Measurements from ENCODE around the gene VIL1.

Gene VIL1

DNA sequence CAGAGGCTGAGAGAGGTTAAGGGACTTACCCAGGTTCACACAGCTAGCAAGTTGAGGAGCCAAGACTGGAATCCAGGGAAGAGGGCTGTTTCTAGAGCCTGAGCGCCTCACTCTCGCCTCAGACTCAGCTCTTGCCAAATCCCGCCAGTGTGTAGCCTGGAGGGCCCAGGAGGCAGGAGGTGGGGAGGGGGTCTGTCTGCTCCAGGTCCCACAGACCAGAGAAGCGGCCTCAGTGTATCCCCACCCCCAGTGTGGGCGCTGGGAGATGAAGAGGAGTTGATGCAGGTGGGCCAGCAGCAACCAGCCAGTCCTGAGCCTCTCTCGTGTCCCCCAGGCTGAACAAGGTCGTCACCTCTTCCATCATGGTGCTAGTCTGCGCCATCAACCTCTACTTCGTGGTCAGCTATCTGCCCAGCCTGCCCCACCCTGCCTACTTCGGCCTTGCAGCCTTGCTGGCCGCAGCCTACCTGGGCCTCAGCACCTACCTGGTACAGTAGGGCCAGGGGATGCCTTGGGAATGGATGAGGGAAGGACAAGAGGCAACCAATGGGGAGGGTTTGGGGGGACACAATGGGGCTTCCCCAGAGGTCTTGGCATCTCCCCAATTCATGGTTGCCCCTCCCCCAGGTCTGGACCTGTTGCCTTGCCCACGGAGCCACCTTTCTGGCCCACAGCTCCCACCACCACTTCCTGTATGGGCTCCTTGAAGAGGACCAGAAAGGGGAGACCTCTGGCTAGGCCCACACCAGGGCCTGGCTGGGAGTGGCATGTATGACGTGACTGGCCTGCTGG is 24.4 kb upstream of the VIL1 start:
- no peak for DNase-seq

DNA sequence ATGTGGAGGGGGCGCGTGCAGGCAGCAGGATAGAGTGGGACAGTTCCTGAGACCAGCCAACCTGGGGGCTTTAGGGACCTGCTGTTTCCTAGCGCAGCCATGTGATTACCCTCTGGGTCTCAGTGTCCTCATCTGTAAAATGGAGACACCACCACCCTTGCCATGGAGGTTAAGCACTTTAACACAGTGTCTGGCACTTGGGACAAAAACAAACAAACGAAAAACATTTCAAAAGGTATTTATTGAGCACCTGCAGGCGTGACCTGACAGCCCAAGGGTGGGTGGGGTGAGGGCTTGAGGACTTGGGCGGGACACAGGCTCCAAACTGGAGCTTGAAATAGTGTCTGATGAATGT is 23.9 kb upstream of the VIL1 start:
- no peak for DNase-seq

- peak; percentile 51 for DNase-seq
These were observed 23.5 kb upstream of the VIL1 start for GRCh38 chr2:218395456-218395825.

GRCh38 chr2:218395826-218396687 is 22.9 kb upstream of the VIL1 start:
- peak; percentile 100 for DNase-seq

DNA sequence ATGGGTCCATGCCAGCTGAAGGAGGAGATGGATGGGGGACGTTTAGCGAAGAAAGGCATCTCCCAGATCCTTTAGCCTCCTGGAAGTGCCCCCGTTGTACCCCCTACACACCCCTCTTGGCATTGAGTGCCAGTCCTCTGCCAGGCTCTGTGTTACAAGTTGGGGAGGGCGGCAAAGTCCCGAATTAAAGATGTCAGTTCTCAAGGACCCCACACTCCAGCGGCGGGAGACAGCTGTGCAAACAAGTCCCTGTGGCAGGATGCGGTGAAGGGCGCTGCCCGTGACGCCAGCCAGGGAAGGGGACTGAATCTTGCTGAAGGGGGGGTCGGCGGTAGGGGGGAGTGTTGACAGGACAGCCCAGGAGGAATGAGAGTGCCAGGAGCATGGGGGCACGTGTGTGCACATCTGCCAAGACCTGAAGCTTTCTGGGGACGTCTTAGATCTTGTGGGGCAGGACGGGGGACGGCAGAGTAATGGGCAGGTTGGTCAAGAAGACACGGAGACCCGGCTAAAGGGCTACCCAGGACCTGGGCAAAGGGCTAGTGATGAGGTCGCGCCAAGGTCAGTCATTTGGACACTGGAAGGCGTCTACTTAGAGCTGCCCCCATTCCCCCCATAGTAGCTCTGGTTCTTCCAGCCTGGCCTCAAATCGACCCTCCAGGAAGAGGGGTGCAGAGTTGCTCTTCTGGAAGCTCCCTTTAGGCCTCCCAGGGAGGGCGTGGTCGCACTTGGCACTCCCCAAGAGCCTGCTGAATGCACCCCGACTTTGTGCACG is 22.0 kb upstream of the VIL1 start:
- DNase-seq: peak; percentile 76

- peak; percentile 63 for DNase-seq
These were observed 21.5 kb upstream of the VIL1 start for GRCh38 chr2:218397463-218397819.

- DNase-seq: peak; percentile 80
These were observed 21.0 kb upstream of the VIL1 start for GRCh38 chr2:218397820-218398436.

DNA sequence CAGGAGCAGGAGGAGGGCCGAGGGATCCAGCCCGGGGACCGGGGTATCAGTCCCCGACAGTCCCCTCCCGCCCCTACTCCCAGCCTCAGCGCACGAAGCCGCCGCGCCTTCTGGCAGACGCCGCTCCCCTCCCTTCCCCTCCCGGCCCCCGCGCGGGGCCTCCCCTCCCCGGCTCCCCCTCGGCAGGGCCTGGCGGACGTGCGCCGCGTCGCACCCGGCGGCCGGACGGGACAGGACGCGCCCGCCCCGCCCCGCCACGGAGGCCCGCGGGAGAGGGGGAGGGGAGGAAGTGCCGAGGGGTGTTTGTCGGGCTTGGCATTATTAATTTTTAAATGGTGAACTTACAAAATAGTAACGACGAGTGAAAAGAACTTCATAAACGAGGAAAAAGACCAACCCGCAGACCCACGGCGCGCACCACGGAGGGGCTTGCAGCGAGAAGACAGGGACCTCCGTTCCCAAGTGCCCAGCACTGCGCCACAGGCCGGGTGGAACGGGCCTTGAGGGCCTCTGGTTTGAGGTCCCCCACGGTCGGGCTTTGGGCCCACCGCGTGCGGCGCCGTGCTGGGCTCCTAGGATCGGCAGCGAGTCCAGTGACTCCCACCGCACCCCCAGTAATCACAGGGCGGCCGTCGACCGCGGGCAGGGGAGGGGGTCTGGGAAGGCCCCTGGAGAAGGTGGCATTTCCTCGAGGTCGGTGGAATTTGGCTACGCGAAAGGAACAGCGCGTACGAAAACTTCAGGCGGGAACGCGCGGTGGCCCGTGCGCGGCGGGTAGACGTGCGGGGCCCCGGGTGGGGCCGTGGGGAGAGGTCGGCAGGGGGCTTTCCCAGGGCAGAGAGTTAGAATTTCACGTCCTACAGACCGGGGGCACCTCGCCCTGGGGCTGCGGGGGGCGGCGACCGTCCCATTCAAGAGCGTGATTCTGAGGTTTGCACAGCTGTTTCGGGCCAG is 20.2 kb upstream of the VIL1 start:
- DNase-seq: peak; percentile 89

- DNase-seq: peak; percentile 96
These were observed 19.3 kb upstream of the VIL1 start, which contains the start of gene CTDSP1 for GRCh38 chr2:218399391-218400166. TSS of gene CTDSP1 (plus strand) at chr2:218399868. CDS start at chr2:218400091, 223 bp downstream.

DNA sequence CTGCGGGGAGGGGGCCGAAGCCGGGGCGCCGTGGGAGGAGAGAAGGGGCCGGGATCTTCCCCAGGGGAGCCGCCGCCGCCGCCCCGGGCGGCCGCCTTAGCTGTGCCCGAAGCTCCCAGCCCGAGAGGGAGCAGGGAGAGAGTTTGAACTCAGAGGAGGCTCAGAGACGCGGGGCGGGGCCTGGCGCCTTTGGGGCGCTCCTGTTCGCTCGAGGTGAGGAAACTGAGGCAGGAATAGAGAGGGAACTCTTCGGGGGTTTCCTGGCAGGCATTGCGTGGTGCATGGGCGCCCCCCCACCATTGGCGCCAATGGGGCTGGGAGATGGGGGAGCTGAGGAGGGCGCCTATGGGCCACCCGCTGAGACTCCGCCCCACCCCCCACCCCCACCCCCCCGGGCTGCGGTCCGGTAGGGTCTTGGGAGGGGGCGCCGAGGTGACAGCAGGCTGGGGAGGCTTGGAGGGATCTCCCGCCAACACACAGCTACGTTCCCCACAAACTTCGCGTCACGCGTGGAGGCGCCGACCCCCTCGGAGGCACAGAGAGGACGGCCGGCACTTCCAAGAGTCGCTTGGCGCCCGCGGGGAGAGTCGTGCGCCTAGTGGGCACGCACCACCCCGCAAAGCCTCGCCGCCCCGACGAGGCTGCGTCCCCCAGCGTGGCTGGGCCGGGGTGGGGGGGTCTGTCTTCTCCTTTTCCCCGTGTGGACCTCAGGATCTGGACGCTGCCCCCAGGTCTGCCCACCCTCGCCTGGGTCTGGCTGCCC is 18.6 kb upstream of the VIL1 start:
- DNase-seq: peak; percentile 76

DNA sequence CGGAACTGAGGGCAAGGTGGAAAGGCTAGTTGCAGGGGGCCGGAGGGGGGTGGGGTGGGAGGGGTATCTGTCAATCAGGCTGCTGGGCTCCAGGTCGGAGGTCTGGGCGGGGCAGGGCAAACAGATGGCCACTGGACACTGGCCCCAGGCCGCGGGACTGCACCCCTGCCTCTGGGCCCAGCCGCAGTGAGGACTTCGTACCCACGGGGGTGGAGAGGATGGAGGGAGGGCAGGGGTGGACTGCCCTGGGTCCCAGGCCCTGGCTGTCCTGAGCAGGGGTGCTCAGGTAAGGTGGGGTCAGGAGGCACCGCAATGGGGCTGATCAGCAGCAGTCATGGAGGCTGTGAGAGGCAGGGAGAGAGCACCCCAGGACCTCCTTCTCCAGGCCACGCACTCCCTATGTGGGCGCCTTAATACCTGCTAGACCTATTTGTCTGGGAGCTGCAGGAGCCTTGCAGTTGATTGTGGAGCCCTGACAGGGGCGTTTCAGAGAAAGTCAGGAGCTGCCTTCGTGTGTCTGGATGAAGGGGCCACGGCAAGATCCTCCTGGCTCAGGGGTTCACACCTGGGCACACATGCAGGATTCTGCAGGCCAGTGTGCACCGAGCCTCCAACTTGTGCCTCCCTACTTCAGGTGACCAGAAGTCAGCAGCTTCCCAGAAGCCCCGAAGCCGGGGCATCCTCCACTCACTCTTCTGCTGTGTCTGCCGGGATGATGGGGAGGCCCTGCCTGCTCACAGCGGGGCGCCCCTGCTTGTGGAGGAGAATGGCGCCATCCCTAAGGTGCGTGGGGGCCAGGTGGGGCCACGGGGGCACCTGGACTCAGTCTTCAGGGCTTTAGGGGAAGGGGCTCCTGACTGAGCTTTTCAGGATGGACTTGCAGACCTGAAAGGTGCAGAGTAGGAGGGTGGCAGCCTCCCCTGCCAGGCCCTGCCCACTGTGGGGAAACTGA is 17.7 kb upstream of the VIL1 start:
- DNase-seq: no peak

- DNase-seq: no peak
These were observed 17.0 kb upstream of the VIL1 start for GRCh38 chr2:218401890-218402289.

DNA sequence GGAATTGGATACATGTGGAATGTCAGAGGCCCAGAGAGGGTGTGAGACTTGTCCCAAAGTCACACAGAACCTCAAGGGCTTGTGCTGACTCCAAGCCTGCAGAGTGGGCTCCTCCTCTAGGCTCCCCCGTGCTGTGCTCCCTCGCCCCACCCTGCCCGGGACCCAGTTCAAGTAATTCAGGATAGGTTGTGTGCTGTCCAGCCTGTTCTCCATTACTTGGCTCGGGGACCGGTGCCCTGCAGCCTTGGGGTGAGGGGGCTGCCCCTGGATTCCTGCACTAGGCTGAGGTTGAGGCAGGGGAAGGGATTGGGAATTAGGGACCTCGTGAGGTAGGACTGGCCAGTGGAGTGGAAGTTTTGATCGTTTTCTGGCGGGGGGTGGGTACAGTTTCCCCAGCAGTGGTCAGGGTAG is 16.4 kb upstream of the VIL1 start:
- DNase-seq: no peak

DNA sequence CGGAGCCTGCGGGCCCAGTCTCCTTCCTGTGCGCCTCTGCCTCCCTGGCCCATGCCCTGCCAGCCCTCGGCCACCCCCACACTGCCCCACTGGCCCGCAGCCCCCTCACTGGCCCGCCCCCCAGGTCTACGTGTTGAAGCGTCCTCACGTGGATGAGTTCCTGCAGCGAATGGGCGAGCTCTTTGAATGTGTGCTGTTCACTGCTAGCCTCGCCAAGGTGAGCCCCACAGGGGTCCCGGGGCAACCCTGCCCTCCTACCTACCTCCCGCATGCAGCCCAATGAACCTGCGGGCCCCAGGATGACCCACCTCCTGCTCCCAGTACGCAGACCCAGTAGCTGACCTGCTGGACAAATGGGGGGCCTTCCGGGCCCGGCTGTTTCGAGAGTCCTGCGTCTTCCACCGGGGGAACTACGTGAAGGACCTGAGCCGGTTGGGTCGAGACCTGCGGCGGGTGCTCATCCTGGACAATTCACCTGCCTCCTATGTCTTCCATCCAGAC is 16.0 kb upstream of the VIL1 start:
- no peak for DNase-seq

GRCh38 chr2:218403810-218404209 is 15.1 kb upstream of the VIL1 start:
- no peak for DNase-seq

GRCh38 chr2:218404351-218405085 is 14.4 kb upstream of the VIL1 start:
- no peak for DNase-seq

GRCh38 chr2:218405086-218405745 is 13.7 kb upstream of the VIL1 start:
- no peak for DNase-seq
